HEK293 (cell line): Measurements from ENCODE around the gene EXTL1.

Experiments used
- CTCF ChIA-PET: fragments of 350-600 bp; formaldehyde crosslinking; extraction: SDS; loops from one replicate; lab custom pipeline; 2021; ENCODE audit warnings: antibody characterized with exemption; lab: Yijun Ruan, JAX
- POLR2A ChIA-PET: fragments of 300-600 bp; formaldehyde crosslinking; extraction: SDS; loops from one replicate; lab custom pipeline; 2020; ENCODE audit warnings: antibody characterized with exemption, inconsistent platforms; lab: Yijun Ruan, JAX
- H3K27ac ChIP-seq: fragments of 200-500 bp; sonication (Bioruptor generic); 2 replicates; pipeline ENCODE4 v1.5.1; 2014; ENCODE audit warnings: low read depth, low read length, control low read depth, inconsistent platforms; ENCODE audit errors: extremely low read depth
- H3K36me3 ChIP-seq, 2 experiments: fragments of 200-500 bp in 1 of 2; sonication (Bioruptor generic) in 1 of 2; 1 replicate in 1 of 2; 2 replicates in 1 of 2; pipeline ENCODE4 v1.5.1; 2014 to 2017; ENCODE audit warnings: inconsistent platforms in 2 of 2, low read length in 2 of 2; ENCODE audit not compliant: control insufficient read depth in 2 of 2, insufficient read depth in 1 of 2
- H3K4me1 ChIP-seq: fragments of 200-500 bp; sonication (Bioruptor generic); 2 replicates; pipeline ENCODE4 v1.5.1; 2014; ENCODE audit warnings: mild to moderate bottlenecking, low read length, inconsistent platforms; ENCODE audit not compliant: control insufficient read depth, insufficient read depth
- H3K4me3 ChIP-seq: 2 replicates; pipeline ENCODE4 v1.5.1; 2011; ENCODE audit warnings: low read depth, mild to moderate bottlenecking, control low read depth, low read length, moderate library complexity
- H3K9me3 ChIP-seq: fragments of 200-500 bp; sonication (Bioruptor generic); 2 replicates; pipeline ENCODE4 v1.5.1; 2014; ENCODE audit warnings: low read depth, low read length, inconsistent platforms; ENCODE audit not compliant: control insufficient read depth, insufficient read depth
- FEZF1 ChIP-seq: fragments of 450-650 bp; formaldehyde crosslinking; IDR thresholded peaks from 2 replicates; pipeline ENCODE4 v1.5.1; 2016; ENCODE audit warnings: missing biosample characterization, missing genetic modification characterization
- IKZF3 ChIP-seq: fragments of 450-650 bp; IDR thresholded peaks from 2 replicates; pipeline ENCODE4 v1.5.0; 2018; ENCODE audit warnings: missing biosample characterization, mild to moderate bottlenecking, missing genetic modification characterization, moderate library complexity
- MYNN ChIP-seq: fragments of 450-650 bp; formaldehyde crosslinking; IDR thresholded peaks from 2 replicates; pipeline ENCODE4 v1.5.1; 2016; ENCODE audit warnings: missing biosample characterization, missing genetic modification characterization, borderline replicate concordance
- PRDM6 ChIP-seq: fragments of 450-650 bp; formaldehyde crosslinking; IDR thresholded peaks from 2 replicates; pipeline ENCODE4 v1.5.1; 2017; ENCODE audit warnings: missing biosample characterization, missing genetic modification characterization
- REPIN1 ChIP-seq: fragments of 450-650 bp; formaldehyde crosslinking; IDR thresholded peaks from 2 replicates; pipeline ENCODE4 v1.5.1; 2017; ENCODE audit warnings: missing biosample characterization, missing genetic modification characterization, low read depth
- SALL2 ChIP-seq: fragments of 450-650 bp; formaldehyde crosslinking; IDR thresholded peaks from 2 replicates; pipeline ENCODE4 v1.5.0; 2017; ENCODE audit warnings: missing biosample characterization, mild to moderate bottlenecking, missing genetic modification characterization, borderline replicate concordance
- SP3 ChIP-seq: fragments of 450-650 bp; formaldehyde crosslinking; IDR thresholded peaks from 2 replicates; pipeline ENCODE4 v1.5.1; 2016; ENCODE audit warnings: missing biosample characterization, missing genetic modification characterization
- TCF7L2 ChIP-seq: IDR thresholded peaks from 2 replicates; pipeline ENCODE4 v1.6.1; 2011; ENCODE audit warnings: low read depth, mild to moderate bottlenecking, inconsistent platforms, low read length, moderate library complexity, borderline replicate concordance
- YY1 ChIP-seq: fragments of 450-650 bp; formaldehyde crosslinking; IDR thresholded peaks from 2 replicates; pipeline ENCODE4 v1.5.1; 2018; ENCODE audit warnings: missing biosample characterization, missing genetic modification characterization
- ZFP69B ChIP-seq: fragments of 450-650 bp; formaldehyde crosslinking; IDR thresholded peaks from 2 replicates; pipeline ENCODE4 v1.5.1; 2016; ENCODE audit warnings: missing biosample characterization, missing genetic modification characterization
- ZNF175 ChIP-seq: fragments of 450-650 bp; formaldehyde crosslinking; IDR thresholded peaks from 2 replicates; pipeline ENCODE4 v1.5.1; 2016; ENCODE audit warnings: missing biosample characterization, missing genetic modification characterization
- ZNF18 ChIP-seq: fragments of 450-650 bp; formaldehyde crosslinking; IDR thresholded peaks from 2 replicates; pipeline ENCODE4 v1.5.1; 2016; ENCODE audit warnings: missing biosample characterization, missing genetic modification characterization
- ZNF19 ChIP-seq: fragments of 450-650 bp; formaldehyde crosslinking; IDR thresholded peaks from 2 replicates; pipeline ENCODE4; 2016; ENCODE audit warnings: missing biosample characterization, missing genetic modification characterization, low read depth
- ZNF23 ChIP-seq: fragments of 450-650 bp; formaldehyde crosslinking; IDR thresholded peaks from 2 replicates; pipeline ENCODE4 v1.5.1; 2016; ENCODE audit warnings: missing biosample characterization, missing genetic modification characterization, borderline replicate concordance
- ZNF248 ChIP-seq: fragments of 450-650 bp; formaldehyde crosslinking; IDR thresholded peaks from 2 replicates; pipeline ENCODE4 v1.5.1; 2017; ENCODE audit warnings: missing biosample characterization, missing genetic modification characterization
- ZNF302 ChIP-seq: fragments of 450-650 bp; formaldehyde crosslinking; IDR thresholded peaks from 2 replicates; pipeline ENCODE4 v1.5.1; 2016; ENCODE audit warnings: missing biosample characterization, missing genetic modification characterization, low read depth
- ZNF311 ChIP-seq: fragments of 450-650 bp; formaldehyde crosslinking; IDR thresholded peaks from 2 replicates; pipeline ENCODE4 v1.5.1; 2017; ENCODE audit warnings: missing biosample characterization, missing genetic modification characterization, borderline replicate concordance
- ZNF354C ChIP-seq: fragments of 450-650 bp; formaldehyde crosslinking; IDR thresholded peaks from 2 replicates; pipeline ENCODE4 v1.5.1; 2016; ENCODE audit warnings: missing biosample characterization, missing genetic modification characterization, low read depth, borderline replicate concordance
- ZNF416 ChIP-seq: fragments of 450-650 bp; formaldehyde crosslinking; IDR thresholded peaks from 2 replicates; pipeline ENCODE4 v1.5.1; 2016; ENCODE audit warnings: missing biosample characterization, missing genetic modification characterization
- ZNF585B ChIP-seq: fragments of 450-650 bp; formaldehyde crosslinking; IDR thresholded peaks from 2 replicates; pipeline ENCODE4 v1.5.1; 2016; ENCODE audit warnings: missing biosample characterization, missing genetic modification characterization
- ZNF776 ChIP-seq: fragments of 450-650 bp; formaldehyde crosslinking; IDR thresholded peaks from 2 replicates; pipeline ENCODE4 v1.5.0; 2017; ENCODE audit warnings: missing biosample characterization, missing genetic modification characterization, borderline replicate concordance
- ZSCAN16 ChIP-seq: fragments of 450-650 bp; formaldehyde crosslinking; IDR thresholded peaks from 2 replicates; pipeline ENCODE4 v1.5.1; 2016; ENCODE audit warnings: missing biosample characterization, missing genetic modification characterization
- TF ChIP-seq, protein P1 (sequence below): fragments of 450-650 bp; formaldehyde crosslinking; IDR thresholded peaks from 2 replicates; pipeline ENCODE4 v1.5.1; 2016; ENCODE audit warnings: missing biosample characterization, missing genetic modification characterization
- TF ChIP-seq, protein P2 (sequence below): fragments of 450-650 bp; formaldehyde crosslinking; IDR thresholded peaks from 2 replicates; pipeline ENCODE4 v1.5.1; 2016; ENCODE audit warnings: missing biosample characterization, missing genetic modification characterization

Gene EXTL1

GRCh38 chr1:26035203-26035958, 13.8 kb downstream of the EXTL1 start:
- H3K9me3 ChIP-seq, result no peaks in the 10 kb centered on the region
- peak overlapping the region; percentile 83 for H3K4me3 ChIP-seq
- H3K27ac ChIP-seq, result peak overlapping the region; percentile 56; the same call in 1 of the 2 replicates
- no peaks in the 10 kb centered on the region for H3K36me3 ChIP-seq
- POLR2A ChIA-PET, result interaction anchor here (0.6 to 1.8 kb wide), 7 partner anchors 9 to 356 kb away, joined by 3 to 10 read pairs (median 3); no protein-coding TSS in a partner anchor
- H3K4me1 ChIP-seq, result no peaks in the 10 kb centered on the region
- CTCF ChIA-PET, result interaction anchor here (0.6 to 7.5 kb wide), 25 partner anchors 8 to 1125 kb away, joined by 3 to 80 read pairs (median 4); partner anchors contain the start of genes C1orf232, CEP85, EXTL1 and ZNF593
- TF ChIP-seq ZFP69B (tag by site-specific recombination), result peak; percentile 45; the same call in 1 of the 2 replicates
- no peak for TF ChIP-seq PRDM6 (tag by site-specific recombination)
- no peak for TF ChIP-seq ZNF302 (tag by site-specific recombination)
- no peak for TF ChIP-seq TCF7L2
- TF ChIP-seq REPIN1, result no peak
- TF ChIP-seq ZNF23, result no peak
- TF ChIP-seq, protein P1, sequence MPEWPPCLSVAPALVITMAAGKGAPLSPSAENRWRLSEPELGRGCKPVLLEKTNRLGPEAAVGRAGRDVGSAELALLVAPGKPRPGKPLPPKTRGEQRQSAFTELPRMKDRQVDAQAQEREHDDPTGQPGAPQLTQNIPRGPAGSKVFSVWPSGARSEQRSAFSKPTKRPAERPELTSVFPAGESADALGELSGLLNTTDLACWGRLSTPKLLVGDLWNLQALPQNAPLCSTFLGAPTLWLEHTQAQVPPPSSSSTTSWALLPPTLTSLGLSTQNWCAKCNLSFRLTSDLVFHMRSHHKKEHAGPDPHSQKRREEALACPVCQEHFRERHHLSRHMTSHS (tag by site-specific recombination), result no peak
- TF ChIP-seq ZNF248 (tag by site-specific recombination), result no peak
- no peak for TF ChIP-seq ZNF416 (tag by site-specific recombination)
- no peak for TF ChIP-seq ZNF311 (tag by site-specific recombination)
- no peak for TF ChIP-seq ZNF776 (tag by site-specific recombination)
- no peak for TF ChIP-seq ZNF18
- no peak; the same call in none of the 2 replicates for TF ChIP-seq SP3
- TF ChIP-seq ZNF19 (tag by site-specific recombination), result no peak
- TF ChIP-seq ZNF175 (tag by site-specific recombination), result no peak
- TF ChIP-seq, protein P2, sequence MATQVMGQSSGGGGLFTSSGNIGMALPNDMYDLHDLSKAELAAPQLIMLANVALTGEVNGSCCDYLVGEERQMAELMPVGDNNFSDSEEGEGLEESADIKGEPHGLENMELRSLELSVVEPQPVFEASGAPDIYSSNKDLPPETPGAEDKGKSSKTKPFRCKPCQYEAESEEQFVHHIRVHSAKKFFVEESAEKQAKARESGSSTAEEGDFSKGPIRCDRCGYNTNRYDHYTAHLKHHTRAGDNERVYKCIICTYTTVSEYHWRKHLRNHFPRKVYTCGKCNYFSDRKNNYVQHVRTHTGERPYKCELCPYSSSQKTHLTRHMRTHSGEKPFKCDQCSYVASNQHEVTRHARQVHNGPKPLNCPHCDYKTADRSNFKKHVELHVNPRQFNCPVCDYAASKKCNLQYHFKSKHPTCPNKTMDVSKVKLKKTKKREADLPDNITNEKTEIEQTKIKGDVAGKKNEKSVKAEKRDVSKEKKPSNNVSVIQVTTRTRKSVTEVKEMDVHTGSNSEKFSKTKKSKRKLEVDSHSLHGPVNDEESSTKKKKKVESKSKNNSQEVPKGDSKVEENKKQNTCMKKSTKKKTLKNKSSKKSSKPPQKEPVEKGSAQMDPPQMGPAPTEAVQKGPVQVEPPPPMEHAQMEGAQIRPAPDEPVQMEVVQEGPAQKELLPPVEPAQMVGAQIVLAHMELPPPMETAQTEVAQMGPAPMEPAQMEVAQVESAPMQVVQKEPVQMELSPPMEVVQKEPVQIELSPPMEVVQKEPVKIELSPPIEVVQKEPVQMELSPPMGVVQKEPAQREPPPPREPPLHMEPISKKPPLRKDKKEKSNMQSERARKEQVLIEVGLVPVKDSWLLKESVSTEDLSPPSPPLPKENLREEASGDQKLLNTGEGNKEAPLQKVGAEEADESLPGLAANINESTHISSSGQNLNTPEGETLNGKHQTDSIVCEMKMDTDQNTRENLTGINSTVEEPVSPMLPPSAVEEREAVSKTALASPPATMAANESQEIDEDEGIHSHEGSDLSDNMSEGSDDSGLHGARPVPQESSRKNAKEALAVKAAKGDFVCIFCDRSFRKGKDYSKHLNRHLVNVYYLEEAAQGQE (tag by site-specific recombination), result no peak
- TF ChIP-seq FEZF1 (tag by site-specific recombination), result peak; percentile 69
- TF ChIP-seq SALL2 (tag by site-specific recombination), result no peak
- TF ChIP-seq ZNF585B, result no peak
- no peak for TF ChIP-seq ZNF354C (tag by site-specific recombination)
- TF ChIP-seq YY1 (tag by site-specific recombination), result no peak
- TF ChIP-seq IKZF3 (tag by site-specific recombination), result no peak
- no peak for TF ChIP-seq ZSCAN16 (tag by site-specific recombination)
- no peak for TF ChIP-seq MYNN (tag by site-specific recombination)
